Suppressor macrophage treated with lipopolysaccharide for 4 hours (primary cell): ENCODE results near the gene PIAS3.
"Not testable (repeated sequence)": the region's sequence is repeated elsewhere in the genome, so short reads cannot be mapped to it uniquely, and the experiment has no call there.

Experiments used
- DNase-seq: peaks from one replicate; pipeline ENCODE4 v3.0.0-alpha.2; 2020

The PIAS3 gene

GRCh38 chr1:145871994-145872924 lies 13.4 kb upstream of the PIAS3 start:
- peak; percentile 52 for DNase-seq

GRCh38 chr1:145868232-145868631 lies 9.4 kb upstream of the PIAS3 start:
- DNase-seq: no peak

- no peak for DNase-seq
Observed at GRCh38 chr1:145863282-145864018, 4.6 kb upstream of the PIAS3 start.

GRCh38 chr1:145859491-145860023 lies 676 bp upstream of the PIAS3 start:
- DNase-seq: peak; percentile 91

GRCh38 chr1:145858238-145858900 lies 512 bp downstream of the PIAS3 start:
- DNase-seq: peak; percentile 42

GRCh38 chr1:145857170-145857569 lies 1.7 kb downstream of the PIAS3 start:
- DNase-seq: no peak

GRCh38 chr1:145855426-145855948 lies 3.4 kb downstream of the PIAS3 start:
- no peak for DNase-seq

- no peak for DNase-seq
Observed at GRCh38 chr1:145849356-145850160, 9.3 kb downstream of the PIAS3 start.

GRCh38 chr1:145847827-145848226 lies 11.1 kb downstream of the PIAS3 start:
- DNase-seq: no peak

GRCh38 chr1:145846201-145846612 lies 12.7 kb downstream of the PIAS3 start:
- DNase-seq: peak; percentile 34

GRCh38 chr1:145845514-145846161 lies 13.2 kb downstream of the PIAS3 start, which contains the start of gene NUDT17:
NUDT17 (plus strand) TSS chr1:145845630; CDS start chr1:145845641, 11 bp downstream.
- DNase-seq: peak; percentile 81

GRCh38 chr1:145845144-145845513 lies 13.8 kb downstream of the PIAS3 start:
- DNase-seq: peak; percentile 69

- DNase-seq: no peak
Observed at GRCh38 chr1:145843031-145843430, 15.8 kb downstream of the PIAS3 start.

- DNase-seq: peak; percentile 28
Observed at GRCh38 chr1:145837656-145838055, 21.2 kb downstream of the PIAS3 start.

- DNase-seq: not testable (repeated sequence)
Observed at GRCh38 chr1:145830810-145831209, 28.1 kb downstream of the PIAS3 start.

GRCh38 chr1:145828367-145829026 lies 30.4 kb downstream of the PIAS3 start:
- peak; percentile 59 for DNase-seq

GRCh38 chr1:145827966-145828365 lies 30.9 kb downstream of the PIAS3 start:
- peak; percentile 30 for DNase-seq

- DNase-seq: peak; percentile 16
Observed at GRCh38 chr1:145826030-145826429, 32.9 kb downstream of the PIAS3 start.

- DNase-seq: no peak
Observed at GRCh38 chr1:145824499-145824842, 34.4 kb downstream of the PIAS3 start.

- DNase-seq: peak; percentile 91
Observed at GRCh38 chr1:145823565-145824498, 35.0 kb downstream of the PIAS3 start, which contains the start of the genes POLR3C and RNF115. POLR3C (plus strand) TSS chr1:145824200; CDS start chr1:145825777, 1,577 bp downstream. RNF115 (minus strand) TSS chr1:145824095; CDS start chr1:145823873, 222 bp downstream.
